K562 (cell line): ENCODE results near the gene FGF14. TPM values are rescaled to one million over a fixed set of nuclear protein-coding genes. Genes with fewer than 3 reads are reported as not detected.

ENCODE experiments used
- ARID4B ChIP-seq: sonication (generic); formaldehyde crosslinking; IDR thresholded peaks from 2 replicates; pipeline ENCODE4 v1.8.0; 2022; ENCODE audit warnings: mild to moderate bottlenecking, missing genetic modification reagents
- NR3C1 ChIP-seq: sonication (generic); formaldehyde crosslinking; IDR thresholded peaks from 2 replicates; pipeline ENCODE4 v1.8.1; 2022; ENCODE audit warnings: missing genetic modification reagents
- POLR2AphosphoS2 ChIP-seq: IDR thresholded peaks from 2 replicates; pipeline ENCODE4 v1.6.1; 2012; ENCODE audit warnings: low read length, improper control_type of control experiment
- polyA plus RNA-seq, 8 experiments: library from polyadenylated mRNA; depleted of rRNA in 4 of 8; stranded (reverse) in 5 of 8; unstranded in 3 of 8; fragments of >200 nt; fragmentation: Nextera tagmentation in 2 of 8; fragmentation: Illumina TruSeq in 1 of 8; extraction: Ambion mirVana in 2 of 8; extraction: Trizol in 1 of 8; gene quantifications; 2 replicates each; pipeline versions ENCODE4 v1.2.1 to v1.2.3, GENCODE V29; 2011 to 2014; ENCODE audit warnings: inconsistent platforms in 1 of 8, missing spikeins in 1 of 8
- total RNA-seq, 7 experiments: library from RNA; depleted of rRNA in 6 of 7; stranded (reverse); fragments of >200 nt in 6 of 7; fragmentation: Illumina TruSeq in 2 of 7; extraction: Trizol in 2 of 7; gene quantifications; 2 replicates each; pipeline versions ENCODE4 v1.2.1 to v1.2.3, GENCODE V29; 2011 to 2021; ENCODE audit warnings: low replicate concordance in 1 of 7
- TF ChIP-seq, protein P1 (sequence below): fragments of 250-450 bp; sonication (Bioruptor Pico); IDR thresholded peaks from 2 replicates; pipeline ENCODE4 v1.9.0; 2021; ENCODE audit warnings: mild to moderate bottlenecking, inconsistent platforms

The FGF14 gene
- total and polyA plus RNA-seq, 9 of the 15 experiments (the other 6 are each of a cell fraction or from before 2014, with no cell fraction given) = not detected

DNA sequence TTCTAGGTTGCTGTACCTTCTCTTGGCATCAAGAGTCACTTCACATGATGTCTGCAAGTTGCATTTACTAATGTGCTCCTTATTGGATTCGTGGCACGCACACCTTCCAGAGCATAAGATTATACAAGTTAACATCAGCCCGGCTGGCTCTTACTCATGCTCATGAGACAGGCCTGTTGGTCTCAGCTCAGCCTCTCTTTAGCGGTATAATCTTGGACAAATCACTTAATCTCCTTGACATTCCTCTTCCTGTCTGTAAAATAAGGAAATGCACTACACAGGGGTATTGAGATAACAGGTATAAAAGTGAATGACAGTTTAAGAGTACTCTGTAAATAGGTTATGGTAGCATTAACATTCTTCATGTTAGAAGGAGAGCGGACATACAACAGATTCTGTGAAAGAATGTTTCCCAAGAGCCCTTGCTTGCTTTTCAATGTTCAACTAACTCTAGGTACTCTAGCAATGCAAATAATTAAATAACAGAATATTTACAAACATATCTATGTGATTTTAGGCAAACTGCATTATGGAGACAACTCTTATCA lies 181.1 kb downstream of the FGF14 start (continued):
- TF ChIP-seq, protein P1, sequence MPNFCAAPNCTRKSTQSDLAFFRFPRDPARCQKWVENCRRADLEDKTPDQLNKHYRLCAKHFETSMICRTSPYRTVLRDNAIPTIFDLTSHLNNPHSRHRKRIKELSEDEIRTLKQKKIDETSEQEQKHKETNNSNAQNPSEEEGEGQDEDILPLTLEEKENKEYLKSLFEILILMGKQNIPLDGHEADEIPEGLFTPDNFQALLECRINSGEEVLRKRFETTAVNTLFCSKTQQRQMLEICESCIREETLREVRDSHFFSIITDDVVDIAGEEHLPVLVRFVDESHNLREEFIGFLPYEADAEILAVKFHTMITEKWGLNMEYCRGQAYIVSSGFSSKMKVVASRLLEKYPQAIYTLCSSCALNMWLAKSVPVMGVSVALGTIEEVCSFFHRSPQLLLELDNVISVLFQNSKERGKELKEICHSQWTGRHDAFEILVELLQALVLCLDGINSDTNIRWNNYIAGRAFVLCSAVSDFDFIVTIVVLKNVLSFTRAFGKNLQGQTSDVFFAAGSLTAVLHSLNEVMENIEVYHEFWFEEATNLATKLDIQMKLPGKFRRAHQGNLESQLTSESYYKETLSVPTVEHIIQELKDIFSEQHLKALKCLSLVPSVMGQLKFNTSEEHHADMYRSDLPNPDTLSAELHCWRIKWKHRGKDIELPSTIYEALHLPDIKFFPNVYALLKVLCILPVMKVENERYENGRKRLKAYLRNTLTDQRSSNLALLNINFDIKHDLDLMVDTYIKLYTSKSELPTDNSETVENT (CRISPR knock-in tag) = no peak
- TF ChIP-seq POLR2AphosphoS2 (no peak), NR3C1 (CRISPR knock-in tag) (no peak), ARID4B (CRISPR knock-in tag) (no peak)
